OCI-LY3 (cell line): ENCODE data around the gene ACTR8.

Experiments
- H2AFZ ChIP-seq: fragments of 200-600, 300-600 bp; shearing (Covaris generic); 2 replicates; pipeline ENCODE4 v1.6.0; 2014; ENCODE audit warnings: antibody characterized with exemption, low read depth, low read length
- H3K27ac ChIP-seq: fragments of 200-600, 300-600 bp; sonication (generic); 2 replicates; pipeline ENCODE4 v1.5.1; 2014; ENCODE audit warnings: mild to moderate bottlenecking, low read length, moderate library complexity, mixed read lengths
- H3K27me3 ChIP-seq: fragments of 200-600, 300-600 bp; sonication (generic); 2 replicates; pipeline ENCODE4 v1.6.1; 2014; ENCODE audit warnings: low read depth, low read length, mixed read lengths
- H3K36me3 ChIP-seq: fragments of 200-600, 300-600 bp; sonication (generic); replicated peaks from 2 replicates; pipeline ENCODE3; 2014; ENCODE audit warnings: low read depth, low read length, mixed read lengths
- H3K4me1 ChIP-seq: fragments of 300-600, 200-600 bp; sonication (generic); 2 replicates; pipeline ENCODE4 v1.6.1; 2014; ENCODE audit warnings: low read length, mixed read lengths
- H3K4me2 ChIP-seq: fragments of 200-600, 300-600 bp; sonication (generic); 2 replicates; pipeline ENCODE4 v1.6.1; 2014; ENCODE audit warnings: low read length, mixed read lengths
- H3K4me3 ChIP-seq: fragments of 300-600, 200-600 bp; sonication (generic); 2 replicates; pipeline ENCODE4 v1.5.1; 2014; ENCODE audit warnings: antibody characterized with exemption, mild to moderate bottlenecking, low read length, moderate library complexity
- H3K79me2 ChIP-seq: fragments of 300-600, 200-600 bp; shearing (Covaris generic); 2 replicates; pipeline ENCODE4 v1.6.1; 2014; ENCODE audit warnings: mild to moderate bottlenecking, low read length, mixed read lengths
- H3K9ac ChIP-seq: fragments of 300-600, 200-600 bp; shearing (Covaris generic); 2 replicates; pipeline ENCODE4 v1.6.0; 2014; ENCODE audit warnings: mild to moderate bottlenecking, low read length, moderate library complexity
- H3K9me3 ChIP-seq: fragments of 200-600, 300-600 bp; shearing (Covaris generic); 2 replicates; pipeline ENCODE4 v1.6.1; 2014; ENCODE audit warnings: low read length, mixed read lengths; ENCODE audit not compliant: insufficient read depth
- H4K20me1 ChIP-seq: fragments of 200-600, 300-600 bp; sonication (generic); 2 replicates; pipeline ENCODE4 v1.6.1; 2016; ENCODE audit warnings: low read length, mixed read lengths; ENCODE audit not compliant: insufficient read depth
- EZH2phosphoT487 ChIP-seq: fragments of 200-600 bp; shearing (Covaris generic); IDR thresholded peaks from 2 replicates; pipeline ENCODE4 v1.6.1; 2018; ENCODE audit warnings: antibody characterized with exemption, mixed run types, low read depth
- TF ChIP-seq, protein P1 (sequence below): fragments of 200-600, 300-600 bp; sonication (generic); IDR thresholded peaks from 2 replicates; pipeline ENCODE4 v1.5.1; 2014; ENCODE audit warnings: antibody characterized with exemption, low read length, low read depth

ACTR8 gene

DNA sequence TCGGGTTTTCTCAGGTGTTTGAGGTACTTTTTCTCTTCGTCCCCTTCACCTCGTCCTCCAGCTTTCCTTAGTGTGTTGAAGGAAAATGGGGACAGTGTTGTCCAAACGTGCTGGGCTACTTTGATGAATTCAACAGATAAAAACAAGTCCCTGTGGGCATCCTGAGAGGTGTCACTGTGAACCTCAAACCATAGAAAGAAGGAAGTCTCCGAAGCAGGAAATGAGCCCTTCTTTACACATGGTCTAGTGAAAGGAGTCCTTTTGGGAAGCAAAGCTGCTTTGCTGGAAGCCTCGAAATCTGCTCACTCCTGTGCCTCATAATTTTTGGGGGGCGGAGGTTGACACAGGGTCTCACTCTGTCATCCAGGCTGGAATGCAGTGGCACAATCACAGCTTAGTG lies 25.0 kb downstream of the ACTR8 start:
- H3K9ac ChIP-seq, result no peak overlapping the region
- H3K27ac ChIP-seq, result no peak overlapping the region
- no peaks in the 10 kb centered on the region for H4K20me1 ChIP-seq
- H3K4me2 ChIP-seq, result peak overlapping the region; percentile 44
- no peaks in the 10 kb centered on the region for H3K9me3 ChIP-seq
- H3K27me3 ChIP-seq, result no peaks in the 10 kb centered on the region
- no peak overlapping the region for H3K4me3 ChIP-seq
- no peaks in the 10 kb centered on the region for H3K79me2 ChIP-seq
- peaks cover 30% of the 10 kb centered on the region for H3K36me3 ChIP-seq
- H2AFZ ChIP-seq, result no peak overlapping the region
- no peak for TF ChIP-seq EZH2phosphoT487
- TF ChIP-seq, protein P1, sequence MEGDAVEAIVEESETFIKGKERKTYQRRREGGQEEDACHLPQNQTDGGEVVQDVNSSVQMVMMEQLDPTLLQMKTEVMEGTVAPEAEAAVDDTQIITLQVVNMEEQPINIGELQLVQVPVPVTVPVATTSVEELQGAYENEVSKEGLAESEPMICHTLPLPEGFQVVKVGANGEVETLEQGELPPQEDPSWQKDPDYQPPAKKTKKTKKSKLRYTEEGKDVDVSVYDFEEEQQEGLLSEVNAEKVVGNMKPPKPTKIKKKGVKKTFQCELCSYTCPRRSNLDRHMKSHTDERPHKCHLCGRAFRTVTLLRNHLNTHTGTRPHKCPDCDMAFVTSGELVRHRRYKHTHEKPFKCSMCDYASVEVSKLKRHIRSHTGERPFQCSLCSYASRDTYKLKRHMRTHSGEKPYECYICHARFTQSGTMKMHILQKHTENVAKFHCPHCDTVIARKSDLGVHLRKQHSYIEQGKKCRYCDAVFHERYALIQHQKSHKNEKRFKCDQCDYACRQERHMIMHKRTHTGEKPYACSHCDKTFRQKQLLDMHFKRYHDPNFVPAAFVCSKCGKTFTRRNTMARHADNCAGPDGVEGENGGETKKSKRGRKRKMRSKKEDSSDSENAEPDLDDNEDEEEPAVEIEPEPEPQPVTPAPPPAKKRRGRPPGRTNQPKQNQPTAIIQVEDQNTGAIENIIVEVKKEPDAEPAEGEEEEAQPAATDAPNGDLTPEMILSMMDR, result no peak
- H3K4me1 ChIP-seq, result peaks cover 18% of the 10 kb centered on the region

DNA sequence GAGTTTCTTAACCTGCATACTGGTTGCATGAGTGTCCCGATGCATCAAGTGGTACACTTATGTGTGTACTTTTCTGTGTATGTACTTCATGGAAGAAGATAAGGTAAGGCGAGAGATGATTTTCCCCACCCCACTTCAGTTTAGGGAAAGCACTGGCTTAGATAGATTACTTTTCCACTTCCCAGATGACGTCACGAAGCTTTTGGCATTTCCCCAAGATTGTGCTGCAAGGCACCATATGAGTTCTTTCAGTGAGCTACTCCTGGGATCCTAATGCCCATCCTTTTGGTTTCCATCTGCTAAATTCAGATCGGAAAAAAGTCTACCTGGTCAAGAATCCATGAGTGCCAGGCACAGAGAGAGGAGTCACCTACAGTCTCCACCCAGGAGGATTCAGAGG lies 31.1 kb downstream of the ACTR8 start:
- Histone ChIP-seq H3K4me1 (peaks cover 6% of the 10 kb centered on the region), H3K79me2 (no peaks in the 10 kb centered on the region), H3K27me3 (no peaks in the 10 kb centered on the region), H3K4me2 (no peak overlapping the region), H4K20me1 (no peaks in the 10 kb centered on the region), H3K27ac (no peak overlapping the region), H3K9ac (no peak overlapping the region), H3K36me3 (no peaks in the 10 kb centered on the region), H3K9me3 (no peaks in the 10 kb centered on the region), H3K4me3 (no peak overlapping the region), H2AFZ (no peak overlapping the region)
- TF ChIP-seq EZH2phosphoT487, result no peak
- TF ChIP-seq, protein P1, result no peak

GRCh38 chr3:53849916-53850315 lies 32.0 kb downstream of the ACTR8 start:
- no peaks in the 10 kb centered on the region for H3K79me2 ChIP-seq
- no peak overlapping the region for H3K9ac ChIP-seq
- H3K4me2 ChIP-seq, result no peak overlapping the region
- no peaks in the 10 kb centered on the region for H4K20me1 ChIP-seq
- H3K36me3 ChIP-seq, result no peaks in the 10 kb centered on the region
- no peaks in the 10 kb centered on the region for H3K27me3 ChIP-seq
- no peak overlapping the region for H3K4me3 ChIP-seq
- no peak overlapping the region for H3K27ac ChIP-seq
- H3K4me1 ChIP-seq, result peaks cover 12% of the 10 kb centered on the region
- TF ChIP-seq EZH2phosphoT487, result no peak
- TF ChIP-seq, protein P1, result no peak
- H3K9me3 ChIP-seq, result no peaks in the 10 kb centered on the region
- no peak overlapping the region for H2AFZ ChIP-seq

DNA sequence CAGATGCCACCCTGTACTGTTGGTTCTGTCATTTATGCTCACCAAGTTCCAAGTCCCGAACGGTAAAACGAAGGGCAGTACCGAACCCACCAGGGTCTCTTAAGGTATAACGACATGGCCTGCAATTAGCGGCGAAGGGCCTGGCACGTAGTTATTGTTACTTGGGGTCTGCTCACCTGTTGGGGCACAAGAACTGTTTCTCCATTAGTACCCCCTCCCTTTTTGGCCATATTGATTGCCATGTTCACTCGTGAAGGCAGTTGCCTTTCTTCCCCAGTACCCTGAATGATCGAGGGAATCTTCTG lies 35.1 kb downstream of the ACTR8 start:
- peaks cover 36% of the 10 kb centered on the region for H3K4me1 ChIP-seq
- H3K36me3 ChIP-seq, result no peaks in the 10 kb centered on the region
- no peak overlapping the region for H3K27ac ChIP-seq
- H3K9me3 ChIP-seq, result no peaks in the 10 kb centered on the region
- no peaks in the 10 kb centered on the region for H3K27me3 ChIP-seq
- TF ChIP-seq EZH2phosphoT487, result no peak
- TF ChIP-seq, protein P1, result no peak
- no peaks in the 10 kb centered on the region for H4K20me1 ChIP-seq
- H3K79me2 ChIP-seq, result no peaks in the 10 kb centered on the region
- H3K9ac ChIP-seq, result no peak overlapping the region
- peak overlapping the region; percentile 87 for H3K4me2 ChIP-seq
- H2AFZ ChIP-seq, result no peak overlapping the region
- H3K4me3 ChIP-seq, result peak overlapping the region; percentile 88
